Natural killer cell treated with Interleukin-12 subunit alpha and Interleukin-12 subunit beta and Interleukin-15 and Interleukin-18, amount 100 ng/mL, for 72 hours (primary cell): Measurements from ENCODE around the gene EEPD1. TPM values are rescaled to one million over a fixed set of nuclear protein-coding genes. Genes with fewer than 3 reads are reported as not detected.
"Not testable (repeated sequence)": the region's sequence is repeated elsewhere in the genome, so short reads cannot be mapped to it uniquely, and the experiment has no call there.

Experiments used
- ATAC-seq, 2 donors: fragments of 150-1000 bp; cut with Tn5 transposase in 1 of 2; sonication (Bioruptor Pico), chemical (Tn5 transposase) in 1 of 2; 2 replicates each; pipeline ENCODE4 v1.10.0; 2021
- DNase-seq: peaks from one replicate; pipeline ENCODE4 v3.0.0; 2022; ENCODE audit warnings: low spot score
- H3K27ac Mint-ChIP-seq, 2 donors: 1 replicate in 1 of 2; 2 replicates in 1 of 2; pipeline ENCODE4 v1.8.0; 2022; ENCODE audit warnings: mixed read lengths in 2 of 2, mild to moderate bottlenecking in 1 of 2, moderate library complexity in 1 of 2
- H3K27me3 Mint-ChIP-seq, 2 donors: 1 replicate in 1 of 2; 2 replicates in 1 of 2; pipeline ENCODE4 v1.8.0; 2022; ENCODE audit warnings: mixed read lengths in 2 of 2
- H3K36me3 Mint-ChIP-seq: one replicate; pipeline ENCODE4 v1.8.0; 2022; ENCODE audit warnings: mixed read lengths
- H3K4me1 Mint-ChIP-seq, 2 donors: 1 replicate in 1 of 2; 2 replicates in 1 of 2; pipeline ENCODE4 v1.8.0; 2022; ENCODE audit warnings: low read depth in 2 of 2, mixed read lengths in 2 of 2, mild to moderate bottlenecking in 1 of 2
- H3K4me3 Mint-ChIP-seq: one replicate; pipeline ENCODE4 v1.8.0; 2022; ENCODE audit warnings: mixed read lengths
- H3K9me3 Mint-ChIP-seq: 2 replicates; pipeline ENCODE4 v1.8.0; 2022; ENCODE audit warnings: mixed read lengths
- total RNA-seq, 2 donors: library from RNA; stranded (reverse); gene quantifications; one replicate each; pipeline ENCODE4 v1.2.3, GENCODE V29; 2022

EEPD1 gene
- total RNA-seq, 2 donors from 2014 or later: 0.26 to 1.5 TPM

DNA sequence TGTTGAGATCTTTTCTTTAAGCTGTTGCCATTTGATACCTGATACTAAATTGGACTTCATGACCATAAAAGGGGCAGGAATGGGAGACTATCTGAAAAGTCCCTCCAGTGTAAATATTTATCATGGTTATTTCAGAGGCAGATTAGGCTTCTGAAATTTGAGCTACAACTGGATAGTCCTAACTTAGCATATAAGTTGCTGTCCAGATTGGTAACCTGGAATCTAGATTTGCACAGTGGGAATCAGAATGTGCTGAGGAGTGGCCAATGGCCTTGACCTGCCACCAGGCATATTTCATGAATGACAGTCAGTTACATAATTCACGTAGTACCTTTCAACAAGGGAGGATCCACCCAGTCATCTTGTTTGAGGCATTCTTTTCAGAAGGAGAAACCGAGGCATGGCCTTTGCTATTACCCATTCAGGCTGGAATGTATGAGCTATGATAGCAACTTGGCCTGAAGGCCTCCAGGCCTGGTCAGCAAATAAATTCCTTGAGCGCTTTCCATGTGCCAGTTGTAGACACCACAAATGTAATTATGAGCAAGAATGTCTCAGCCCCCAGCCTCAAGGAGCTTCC is 80.0 kb downstream of the EEPD1 start:
- Mint-ChIP-seq H3K4me3 (no peak overlapping the region), H3K36me3 (no peaks in the 10 kb centered on the region), H3K27ac (no peak overlapping the region), H3K9me3 (no peaks in the 10 kb centered on the region), H3K4me1 (no peaks in the 10 kb centered on the region), H3K27me3 (no peaks in the 10 kb centered on the region)
- DNase-seq: no peak
- ATAC-seq: no peak

DNA sequence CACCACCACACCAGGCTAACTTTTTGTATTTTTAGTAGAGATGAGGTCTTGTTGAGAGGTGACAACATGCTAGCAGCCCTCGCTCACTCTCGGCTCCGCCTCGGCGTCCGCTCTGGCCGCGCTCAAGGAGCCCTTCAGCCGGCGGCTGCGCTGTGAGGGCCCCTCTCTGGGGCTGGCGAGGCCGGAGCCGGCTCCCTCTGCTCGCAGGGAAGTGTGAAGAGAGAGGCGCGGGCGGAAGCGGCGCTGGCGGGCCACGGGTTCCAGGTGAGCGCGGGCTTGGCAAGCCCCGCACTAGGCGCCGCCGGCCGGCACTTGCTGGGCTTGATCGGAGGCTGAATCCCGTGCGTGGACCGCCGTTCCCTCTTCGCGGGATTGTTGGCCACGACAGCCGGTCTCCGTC is 83.0 kb downstream of the EEPD1 start:
- no peaks in the 10 kb centered on the region for H3K4me1 Mint-ChIP-seq
- DNase-seq (no peak), ATAC-seq (no peak)

DNA sequence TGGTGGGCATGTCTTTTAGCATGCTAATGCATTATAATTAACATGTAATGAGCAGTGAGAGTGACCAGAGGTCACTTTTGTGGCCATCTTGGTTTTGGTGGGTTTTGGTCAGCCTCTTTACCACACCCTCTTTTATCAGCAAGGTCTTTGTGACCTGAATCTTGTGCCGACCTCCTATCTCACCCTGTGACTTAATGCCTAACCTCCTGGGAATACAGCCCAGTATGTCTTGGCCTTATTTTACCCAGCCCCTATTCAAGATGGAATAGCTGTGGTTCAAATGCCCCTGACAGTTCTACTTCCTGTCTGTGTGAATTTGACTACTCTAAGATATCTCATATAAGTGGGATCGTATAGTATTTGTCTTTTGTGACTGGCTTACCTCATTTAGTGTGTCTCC is 85.1 kb downstream of the EEPD1 start:
- Mint-ChIP-seq H3K27ac (no peak overlapping the region), H3K36me3 (no peaks in the 10 kb centered on the region), H3K4me3 (no peak overlapping the region), H3K27me3 (no peaks in the 10 kb centered on the region), H3K9me3 (no peaks in the 10 kb centered on the region), H3K4me1 (no peaks in the 10 kb centered on the region)
- DNase-seq (no peak), ATAC-seq (no peak)

More for the DNA sequence above, 83.0 kb downstream of the EEPD1 start:
- H3K27me3 Mint-ChIP-seq: no peaks in the 10 kb centered on the region
- no peak overlapping the region for H3K4me3 Mint-ChIP-seq
- no peaks in the 10 kb centered on the region for H3K36me3 Mint-ChIP-seq
- no peaks in the 10 kb centered on the region for H3K9me3 Mint-ChIP-seq
- no peak overlapping the region for H3K27ac Mint-ChIP-seq

DNA sequence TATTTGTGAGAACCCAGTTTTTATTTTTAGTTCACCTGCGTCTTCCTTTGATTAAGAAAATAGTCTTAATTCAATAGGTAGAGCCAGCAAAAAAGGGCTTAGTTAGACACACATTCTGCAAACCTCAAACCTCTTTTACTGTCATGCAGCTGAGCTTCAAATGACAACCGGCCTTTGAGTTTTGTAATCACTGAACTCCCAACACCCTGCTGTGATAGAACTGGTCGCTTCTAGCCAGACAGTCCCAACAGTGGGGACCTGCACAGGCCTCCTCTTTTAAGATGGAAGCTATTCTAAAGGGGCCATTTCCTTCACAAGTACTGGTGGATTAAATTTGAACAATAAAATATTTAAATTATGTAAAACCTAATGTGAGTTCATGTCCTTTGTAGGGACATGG is 90.3 kb downstream of the EEPD1 start:
- not testable (repeated sequence) for H3K9me3 Mint-ChIP-seq, H3K27me3 Mint-ChIP-seq, H3K27ac Mint-ChIP-seq, DNase-seq, H3K4me1 Mint-ChIP-seq, ATAC-seq, H3K36me3 Mint-ChIP-seq, H3K4me3 Mint-ChIP-seq

DNA sequence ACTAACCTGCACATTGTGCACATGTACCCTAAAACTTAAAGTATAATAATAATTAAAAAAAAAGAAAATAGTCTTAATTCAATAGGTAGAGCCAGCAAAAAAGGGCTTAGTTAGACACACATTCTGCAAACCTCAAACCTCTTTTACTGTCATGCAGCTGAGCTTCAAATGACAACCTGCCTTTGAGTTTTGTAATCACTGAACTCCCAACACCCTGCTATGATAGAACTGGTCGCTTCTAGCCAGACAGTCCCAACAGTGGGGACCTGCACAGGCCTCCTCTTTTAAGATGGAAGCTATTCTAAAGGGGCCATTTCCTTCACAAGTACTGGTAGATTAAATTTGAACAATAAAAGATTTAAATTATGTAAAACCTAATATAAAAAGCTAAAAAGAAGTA is 90.9 kb downstream of the EEPD1 start:
- ATAC-seq, H3K36me3 Mint-ChIP-seq, H3K9me3 Mint-ChIP-seq, H3K4me3 Mint-ChIP-seq, H3K27ac Mint-ChIP-seq, H3K27me3 Mint-ChIP-seq, DNase-seq, H3K4me1 Mint-ChIP-seq: not testable (repeated sequence)

DNA sequence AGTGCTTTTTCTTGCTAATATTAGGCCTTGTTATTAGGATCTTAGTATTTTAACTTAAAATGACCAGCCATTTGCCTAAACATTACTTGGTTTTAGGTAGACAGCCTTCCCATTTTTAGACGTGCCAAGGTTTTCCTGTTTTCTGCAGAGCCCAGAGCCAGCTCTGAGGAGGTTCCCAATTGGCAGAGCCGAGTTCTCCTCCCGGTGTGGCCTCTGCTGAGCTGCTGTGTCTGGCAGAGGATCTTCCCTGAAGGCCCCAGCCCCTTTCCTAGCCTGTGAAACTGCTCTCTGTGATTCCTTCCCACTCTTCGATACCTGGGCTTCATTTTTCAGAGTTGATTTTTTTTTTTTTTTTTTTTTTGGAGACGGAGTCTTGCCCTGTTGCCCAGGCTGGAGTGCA is 91.4 kb downstream of the EEPD1 start:
- ATAC-seq (no peak), DNase-seq (no peak)
- H3K9me3 Mint-ChIP-seq: no peaks in the 10 kb centered on the region
- no peak overlapping the region for H3K4me3 Mint-ChIP-seq
- H3K4me1 Mint-ChIP-seq: no peaks in the 10 kb centered on the region
- no peaks in the 10 kb centered on the region for H3K27me3 Mint-ChIP-seq
- no peak overlapping the region for H3K27ac Mint-ChIP-seq
- no peaks in the 10 kb centered on the region for H3K36me3 Mint-ChIP-seq

DNA sequence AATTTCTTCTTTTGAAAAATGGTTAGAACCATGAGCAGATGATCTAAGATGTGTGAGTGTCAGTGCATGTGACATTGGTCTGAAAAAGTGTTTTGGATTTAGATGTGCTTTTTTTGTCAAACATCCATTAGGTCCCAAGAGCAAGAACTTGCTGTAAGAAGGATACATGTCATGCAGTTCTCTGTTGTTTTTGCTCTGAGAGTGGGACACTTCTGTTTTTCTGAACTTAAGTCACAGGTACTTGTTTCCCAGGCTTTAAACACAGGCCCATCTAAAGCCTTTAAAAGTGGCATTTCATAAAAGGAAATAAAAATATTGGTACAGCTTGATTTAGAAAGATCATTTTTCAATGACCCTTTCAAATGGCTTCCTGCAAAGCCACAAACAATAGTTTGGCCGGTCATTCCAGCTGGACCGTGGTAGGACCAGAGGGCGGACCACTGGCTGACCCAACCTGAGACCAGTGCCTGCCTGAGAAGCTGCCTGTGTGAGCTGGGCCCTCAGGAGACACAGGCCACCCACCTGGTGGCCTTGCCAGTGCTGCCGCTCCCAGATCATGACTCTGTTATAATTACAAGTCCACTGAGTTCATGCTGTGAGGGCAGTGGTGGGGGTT is 92.7 kb downstream of the EEPD1 start:
- Mint-ChIP-seq H3K4me1 (no peaks in the 10 kb centered on the region), H3K36me3 (no peaks in the 10 kb centered on the region), H3K27ac (no peak overlapping the region), H3K9me3 (no peaks in the 10 kb centered on the region), H3K4me3 (no peak overlapping the region), H3K27me3 (no peaks in the 10 kb centered on the region)
- DNase-seq (no peak), ATAC-seq (no peak)

DNA sequence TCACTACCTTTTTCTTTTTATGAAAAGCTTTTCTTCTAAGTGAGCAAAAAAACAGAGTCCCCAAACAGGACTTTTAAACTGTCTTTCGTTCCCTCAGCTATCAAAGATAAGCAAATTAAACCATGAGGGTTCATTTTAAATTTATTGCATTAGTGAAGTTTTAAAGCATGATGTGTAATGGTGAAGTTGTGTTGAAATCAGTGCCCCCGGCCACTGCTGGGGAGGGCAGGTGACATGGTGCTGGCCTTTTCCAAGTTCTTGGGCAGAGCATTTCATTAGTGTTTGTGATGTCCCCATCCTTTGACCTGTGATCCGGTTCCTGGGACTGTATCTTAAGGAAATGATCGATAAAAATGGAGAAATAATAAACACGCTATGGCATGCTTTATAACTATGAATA is 96.0 kb downstream of the EEPD1 start:
- Mint-ChIP-seq H3K9me3 (no peaks in the 10 kb centered on the region), H3K27me3 (peaks cover 0 to 8% of the 10 kb centered on the region in 2 donors), H3K4me3 (no peak overlapping the region), H3K27ac (no peak overlapping the region), H3K4me1 (no peaks in the 10 kb centered on the region), H3K36me3 (peaks cover 2% of the 10 kb centered on the region)
- ATAC-seq (no peak), DNase-seq (no peak)

DNA sequence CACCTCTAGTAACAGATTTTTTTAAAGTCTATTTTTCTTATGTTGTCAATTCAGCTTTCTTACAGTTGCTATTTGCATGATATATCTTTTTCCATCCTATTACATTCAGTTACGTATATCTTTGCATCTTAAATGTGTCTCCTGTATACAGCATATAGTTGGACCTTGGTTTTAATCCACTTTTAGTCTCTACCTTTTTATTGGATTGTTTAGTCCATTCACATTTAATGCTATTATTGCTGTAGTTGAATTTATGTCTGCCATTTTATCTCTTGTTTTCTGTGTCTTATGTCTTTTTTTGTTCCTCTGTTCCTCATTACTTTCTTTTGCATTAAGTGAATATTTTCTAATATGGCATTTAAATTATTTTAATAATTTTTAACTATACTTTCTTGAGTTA is 100.6 kb downstream of the EEPD1 start:
- H3K4me1 Mint-ChIP-seq: no peaks in the 10 kb centered on the region
- H3K4me3 Mint-ChIP-seq: no peak overlapping the region
- peaks cover 19% of the 10 kb centered on the region for H3K36me3 Mint-ChIP-seq
- H3K27me3 Mint-ChIP-seq: peaks cover 5 to 20% of the 10 kb centered on the region in 2 donors
- no peak overlapping the region for H3K27ac Mint-ChIP-seq
- ATAC-seq (no peak), DNase-seq (no peak)
- peaks cover 6% of the 10 kb centered on the region for H3K9me3 Mint-ChIP-seq

DNA sequence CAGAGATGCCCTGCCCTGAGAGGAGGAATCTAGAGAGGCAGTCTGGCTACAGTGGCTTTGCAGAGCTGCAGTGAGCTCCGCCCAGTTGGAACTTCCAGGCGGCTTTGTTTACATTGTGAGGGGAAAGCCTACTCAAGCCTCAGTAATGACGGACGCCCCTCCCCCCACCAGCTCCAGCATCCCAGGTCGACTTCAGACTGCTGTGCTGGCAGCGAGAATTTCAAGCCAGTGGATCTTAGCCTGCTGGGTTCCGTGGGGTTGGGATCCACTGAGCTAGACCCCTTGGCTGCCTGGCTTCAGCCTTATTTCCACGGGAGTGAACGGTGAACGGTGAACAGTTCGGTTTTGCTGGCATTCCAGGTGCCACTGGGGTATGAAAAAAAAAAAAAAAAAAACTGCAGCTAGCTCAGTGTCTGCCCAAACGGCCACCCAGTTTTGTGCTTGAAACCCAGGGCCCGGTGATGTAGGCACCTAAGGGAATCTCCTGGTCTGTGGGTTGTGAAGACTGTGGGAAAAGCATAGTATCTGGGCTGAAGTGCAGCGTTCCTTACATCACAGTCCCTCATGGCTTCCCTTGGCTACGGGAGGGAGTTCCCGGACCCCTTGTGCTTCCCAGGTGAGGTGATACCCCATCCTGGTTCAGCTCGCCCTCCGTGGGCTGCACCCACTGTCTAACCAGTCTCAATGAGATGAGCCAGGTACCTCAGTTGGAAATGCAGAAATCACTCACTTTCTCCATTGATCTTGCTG is 105.6 kb downstream of the EEPD1 start:
- H3K9me3 Mint-ChIP-seq, DNase-seq, H3K4me3 Mint-ChIP-seq, H3K4me1 Mint-ChIP-seq, ATAC-seq, H3K27ac Mint-ChIP-seq: not testable (repeated sequence)
- Mint-ChIP-seq H3K36me3 (peaks cover 19% of the 10 kb centered on the region), H3K27me3 (peaks cover 5 to 12% of the 10 kb centered on the region in 2 donors)

DNA sequence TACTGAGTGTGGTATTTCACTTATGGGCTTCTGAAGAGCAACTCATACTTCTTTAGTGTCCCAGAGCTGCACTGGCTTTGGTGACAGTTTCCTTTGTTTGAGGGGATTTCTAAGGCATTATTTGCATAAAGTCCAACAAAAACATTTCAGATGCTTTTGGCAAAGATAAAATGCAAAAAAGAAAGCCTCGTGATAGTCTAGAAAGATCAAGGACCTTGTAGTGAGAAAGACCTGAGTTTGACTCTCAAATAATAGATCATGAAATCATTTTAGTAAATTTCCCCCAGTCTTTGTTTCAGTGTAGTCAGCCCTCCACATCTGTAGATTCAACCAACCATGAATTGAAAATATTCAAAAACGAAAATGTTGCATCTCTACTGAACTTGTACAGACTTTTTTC is 107.4 kb downstream of the EEPD1 start:
- Mint-ChIP-seq H3K4me3 (no peak overlapping the region), H3K36me3 (peaks cover 13% of the 10 kb centered on the region), H3K4me1 (peaks cover 7 to 9% of the 10 kb centered on the region in 2 donors), H3K9me3 (peaks cover 6% of the 10 kb centered on the region), H3K27ac (no peak overlapping the region), H3K27me3 (peaks cover 6 to 16% of the 10 kb centered on the region in 2 donors)
- ATAC-seq (no peak), DNase-seq (no peak)

DNA sequence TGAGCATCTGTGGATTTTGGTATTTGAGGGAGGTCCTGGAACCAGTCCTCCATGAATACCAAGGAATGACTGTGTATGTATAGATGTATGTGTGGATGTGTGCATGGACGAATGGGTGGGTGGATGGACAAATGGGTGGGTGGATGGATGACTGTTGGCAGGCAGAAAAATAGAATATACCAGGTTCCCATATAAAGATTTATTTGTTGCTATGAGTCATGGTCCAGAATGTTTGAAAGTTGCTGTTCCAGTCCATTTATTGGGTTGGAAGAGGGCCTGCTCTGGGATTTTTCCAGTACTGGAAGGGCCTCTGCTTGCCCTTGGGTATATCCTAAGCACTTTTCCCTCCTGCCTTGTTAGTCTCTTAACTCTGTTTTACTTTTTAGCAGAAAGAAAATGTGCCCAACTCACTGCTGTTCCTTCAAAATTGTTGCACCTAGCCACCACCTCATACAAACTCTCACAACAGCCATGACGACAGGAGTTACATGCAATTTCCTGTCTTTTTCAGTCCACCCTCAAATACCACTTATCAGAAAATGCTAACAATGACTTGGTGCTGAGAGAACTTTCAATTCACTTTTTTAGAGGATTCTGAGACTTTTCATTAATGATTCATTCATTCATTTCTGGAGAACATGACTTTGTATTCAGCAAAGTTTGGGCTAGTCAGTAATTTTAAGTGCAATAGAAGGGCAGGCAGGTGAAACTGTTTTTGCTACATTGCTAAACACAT is 108.1 kb downstream of the EEPD1 start:
- no peaks in the 10 kb centered on the region for H3K9me3 Mint-ChIP-seq
- peaks cover 10 to 12% of the 10 kb centered on the region in 2 donors for H3K4me1 Mint-ChIP-seq
- H3K4me3 Mint-ChIP-seq: no peak overlapping the region
- peaks cover 2 to 13% of the 10 kb centered on the region in 2 donors for H3K27me3 Mint-ChIP-seq
- H3K27ac Mint-ChIP-seq: peak overlapping the region in 1 of 2 donors; percentile 21
- ATAC-seq (no peak), DNase-seq (no peak)
- peaks cover 6% of the 10 kb centered on the region for H3K36me3 Mint-ChIP-seq

DNA sequence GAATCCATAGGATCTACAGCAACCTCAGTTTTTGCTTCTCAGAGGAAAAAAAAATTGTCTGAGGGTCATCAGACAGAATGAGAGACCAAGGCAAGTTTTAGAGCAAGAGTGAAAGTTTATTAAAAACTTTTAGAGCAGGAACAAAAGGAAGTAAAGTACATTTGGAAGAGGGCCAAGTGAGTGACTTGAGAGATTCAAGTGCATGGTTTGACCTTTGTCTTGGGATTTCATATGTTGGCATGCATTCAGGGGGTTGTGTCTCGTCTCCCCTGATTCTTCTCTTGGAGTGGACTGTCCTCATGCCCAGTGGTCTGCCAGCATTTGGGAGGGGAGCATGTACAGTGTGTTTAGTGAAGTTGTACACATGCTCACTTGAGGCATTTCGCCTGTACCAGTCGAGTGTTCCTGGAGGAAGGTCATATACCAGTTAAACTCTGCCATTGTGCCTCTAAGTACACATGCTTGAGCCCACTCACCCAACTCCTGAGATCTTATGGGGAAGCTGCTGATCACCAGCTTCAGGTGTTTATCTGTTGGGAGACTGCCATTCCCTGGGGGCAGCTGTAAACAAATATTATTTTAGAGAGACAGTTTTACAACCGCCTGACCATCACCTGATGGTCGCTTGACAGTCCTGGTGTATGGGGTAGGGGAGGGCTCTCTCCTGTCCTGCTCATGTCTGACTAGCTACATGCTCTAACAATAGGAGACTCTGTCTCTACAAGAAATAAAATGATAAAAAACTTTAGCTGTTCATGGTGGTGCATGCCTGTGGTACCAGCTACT is 109.4 kb downstream of the EEPD1 start:
- Mint-ChIP-seq H3K4me3 (no peak overlapping the region), H3K27ac (no peak overlapping the region), H3K27me3 (peaks cover 4 to 10% of the 10 kb centered on the region in 2 donors), H3K9me3 (no peaks in the 10 kb centered on the region), H3K36me3 (no peaks in the 10 kb centered on the region), H3K4me1 (peaks cover 10 to 12% of the 10 kb centered on the region in 2 donors)
- ATAC-seq (no peak), DNase-seq (no peak)
